ENCODE data around the gene SPNS2. TPM values are rescaled to one million over a fixed set of nuclear protein-coding genes. Genes with fewer than 3 reads are reported as not detected.

The SPNS2 gene
- total and polyA plus RNA-seq, 2 experiments from 2014 or later = 1.7 to 2.3 TPM

DNA sequence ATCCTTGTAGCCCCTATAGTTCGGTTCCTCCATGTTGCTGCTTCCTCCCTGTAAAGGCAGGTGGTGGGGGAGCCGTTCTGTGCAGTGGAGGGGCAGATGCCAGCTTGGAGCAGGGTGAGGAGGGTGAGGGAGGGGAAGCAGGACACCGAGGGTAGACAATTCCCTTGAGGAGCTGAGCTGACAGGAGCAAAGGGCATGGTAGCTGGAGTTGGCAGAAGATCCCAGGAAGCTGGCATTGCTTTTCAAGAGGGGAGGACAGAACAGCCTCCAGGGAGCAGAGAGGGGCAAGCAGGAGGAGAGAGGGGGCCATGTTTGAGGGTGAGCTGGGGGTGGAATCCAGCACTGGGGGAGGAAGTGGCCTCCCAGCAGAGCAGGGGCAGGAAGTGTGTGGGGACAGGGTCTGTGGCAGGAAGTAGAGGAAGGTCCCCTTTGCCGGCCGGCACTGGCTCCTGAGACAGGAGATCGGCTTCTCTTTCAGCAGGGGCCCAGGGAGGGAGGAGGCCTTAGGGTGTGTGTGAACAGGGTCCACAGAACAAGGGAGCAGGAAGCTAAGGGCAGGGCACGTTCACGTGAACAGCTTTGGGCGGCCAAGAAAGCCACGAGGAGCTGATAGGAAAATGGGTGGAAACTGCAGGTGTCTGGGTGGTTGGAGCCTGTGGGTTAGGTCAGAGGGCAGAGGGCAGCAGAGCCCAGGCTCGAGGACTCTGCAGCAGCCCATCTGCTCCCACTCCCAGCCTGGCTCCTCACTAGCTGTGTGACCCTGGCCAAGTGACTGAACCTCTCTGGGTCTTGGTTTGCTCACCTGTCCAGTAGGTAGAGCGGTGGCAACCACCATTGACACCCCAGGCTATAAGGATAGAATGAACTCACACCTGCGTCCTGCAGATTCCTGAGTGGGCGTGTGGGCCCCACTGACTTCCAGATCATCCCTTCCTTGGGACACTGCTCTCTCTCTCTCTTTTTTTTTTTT is 17.5 kb upstream of the SPNS2 start:
- Histone ChIP-seq H2AFZ (peak overlapping the region; percentile 66; the same call in 1 of the 2 replicates), H3K27me3 (ENCODE audit: insufficient read depth) (no peaks in the 10 kb centered on the region), H3F3A (replicated peaks; ENCODE audit: low read depth) (no peaks in the 10 kb centered on the region), H3K36me3 (ENCODE audit: insufficient read depth) (no peaks in the 10 kb centered on the region), H3K79me2 (replicated peaks; ENCODE audit: insufficient read depth) (no peaks in the 10 kb centered on the region), H3K4me3 (no peak overlapping the region), H3K27ac (ENCODE audit: low read depth) (no peak overlapping the region), H3K9me2 (ENCODE audit: insufficient read depth) (no peaks in the 10 kb centered on the region), H3K4me2 (no peak overlapping the region), H3K4me1 (ENCODE audit: insufficient read depth) (no peaks in the 10 kb centered on the region), H4K20me1 (replicated peaks; ENCODE audit: insufficient read depth) (no peaks in the 10 kb centered on the region)
- Mint-ChIP-seq H3K4me3 (no peak overlapping the region), H3K4me1 (peaks cover 11% of the 10 kb centered on the region), H3K9me3 (no peaks in the 10 kb centered on the region), H3K27me3 (ENCODE audit: insufficient read depth, low read depth, poor library complexity) (peaks cover 19% of the 10 kb centered on the region), H3K36me3 (ENCODE audit: low read depth) (no peaks in the 10 kb centered on the region), H3K27ac (no peak overlapping the region)
- TF ChIP-seq, protein P1, sequence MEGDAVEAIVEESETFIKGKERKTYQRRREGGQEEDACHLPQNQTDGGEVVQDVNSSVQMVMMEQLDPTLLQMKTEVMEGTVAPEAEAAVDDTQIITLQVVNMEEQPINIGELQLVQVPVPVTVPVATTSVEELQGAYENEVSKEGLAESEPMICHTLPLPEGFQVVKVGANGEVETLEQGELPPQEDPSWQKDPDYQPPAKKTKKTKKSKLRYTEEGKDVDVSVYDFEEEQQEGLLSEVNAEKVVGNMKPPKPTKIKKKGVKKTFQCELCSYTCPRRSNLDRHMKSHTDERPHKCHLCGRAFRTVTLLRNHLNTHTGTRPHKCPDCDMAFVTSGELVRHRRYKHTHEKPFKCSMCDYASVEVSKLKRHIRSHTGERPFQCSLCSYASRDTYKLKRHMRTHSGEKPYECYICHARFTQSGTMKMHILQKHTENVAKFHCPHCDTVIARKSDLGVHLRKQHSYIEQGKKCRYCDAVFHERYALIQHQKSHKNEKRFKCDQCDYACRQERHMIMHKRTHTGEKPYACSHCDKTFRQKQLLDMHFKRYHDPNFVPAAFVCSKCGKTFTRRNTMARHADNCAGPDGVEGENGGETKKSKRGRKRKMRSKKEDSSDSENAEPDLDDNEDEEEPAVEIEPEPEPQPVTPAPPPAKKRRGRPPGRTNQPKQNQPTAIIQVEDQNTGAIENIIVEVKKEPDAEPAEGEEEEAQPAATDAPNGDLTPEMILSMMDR (conservative IDR thresholded peaks at IDR 0.05; ENCODE audit: low read depth in 2 of 2) = no peak
- TF ChIP-seq NANOG (IDR thresholded peaks at IDR 0.05; ENCODE audit: borderline replicate concordance) (no peak), POLR2AphosphoS5 (IDR thresholded peaks at IDR 0.05; ENCODE audit: low read depth) (no peak), ZNF114 (CRISPR knock-in tag; IDR thresholded peaks at IDR 0.05) (no peak), JUNB (IDR thresholded peaks at IDR 0.05; ENCODE audit: unreplicated experiment) (no peak), EZH2 (IDR thresholded peaks at IDR 0.05; ENCODE audit: low read depth, unreplicated experiment) (no peak), ZNF331 (CRISPR knock-in tag; IDR thresholded peaks at IDR 0.05; ENCODE audit: low read depth) (no peak), CREB1 (CRISPR knock-in tag; IDR thresholded peaks at IDR 0.05; ENCODE audit: low read depth) (no peak), EZH2phosphoT487 (IDR thresholded peaks at IDR 0.05; ENCODE audit: unreplicated experiment) (no peak), STAT1 (IDR thresholded peaks at IDR 0.05; ENCODE audit: unreplicated experiment) (no peak)
- TF ChIP-seq, protein P2, sequence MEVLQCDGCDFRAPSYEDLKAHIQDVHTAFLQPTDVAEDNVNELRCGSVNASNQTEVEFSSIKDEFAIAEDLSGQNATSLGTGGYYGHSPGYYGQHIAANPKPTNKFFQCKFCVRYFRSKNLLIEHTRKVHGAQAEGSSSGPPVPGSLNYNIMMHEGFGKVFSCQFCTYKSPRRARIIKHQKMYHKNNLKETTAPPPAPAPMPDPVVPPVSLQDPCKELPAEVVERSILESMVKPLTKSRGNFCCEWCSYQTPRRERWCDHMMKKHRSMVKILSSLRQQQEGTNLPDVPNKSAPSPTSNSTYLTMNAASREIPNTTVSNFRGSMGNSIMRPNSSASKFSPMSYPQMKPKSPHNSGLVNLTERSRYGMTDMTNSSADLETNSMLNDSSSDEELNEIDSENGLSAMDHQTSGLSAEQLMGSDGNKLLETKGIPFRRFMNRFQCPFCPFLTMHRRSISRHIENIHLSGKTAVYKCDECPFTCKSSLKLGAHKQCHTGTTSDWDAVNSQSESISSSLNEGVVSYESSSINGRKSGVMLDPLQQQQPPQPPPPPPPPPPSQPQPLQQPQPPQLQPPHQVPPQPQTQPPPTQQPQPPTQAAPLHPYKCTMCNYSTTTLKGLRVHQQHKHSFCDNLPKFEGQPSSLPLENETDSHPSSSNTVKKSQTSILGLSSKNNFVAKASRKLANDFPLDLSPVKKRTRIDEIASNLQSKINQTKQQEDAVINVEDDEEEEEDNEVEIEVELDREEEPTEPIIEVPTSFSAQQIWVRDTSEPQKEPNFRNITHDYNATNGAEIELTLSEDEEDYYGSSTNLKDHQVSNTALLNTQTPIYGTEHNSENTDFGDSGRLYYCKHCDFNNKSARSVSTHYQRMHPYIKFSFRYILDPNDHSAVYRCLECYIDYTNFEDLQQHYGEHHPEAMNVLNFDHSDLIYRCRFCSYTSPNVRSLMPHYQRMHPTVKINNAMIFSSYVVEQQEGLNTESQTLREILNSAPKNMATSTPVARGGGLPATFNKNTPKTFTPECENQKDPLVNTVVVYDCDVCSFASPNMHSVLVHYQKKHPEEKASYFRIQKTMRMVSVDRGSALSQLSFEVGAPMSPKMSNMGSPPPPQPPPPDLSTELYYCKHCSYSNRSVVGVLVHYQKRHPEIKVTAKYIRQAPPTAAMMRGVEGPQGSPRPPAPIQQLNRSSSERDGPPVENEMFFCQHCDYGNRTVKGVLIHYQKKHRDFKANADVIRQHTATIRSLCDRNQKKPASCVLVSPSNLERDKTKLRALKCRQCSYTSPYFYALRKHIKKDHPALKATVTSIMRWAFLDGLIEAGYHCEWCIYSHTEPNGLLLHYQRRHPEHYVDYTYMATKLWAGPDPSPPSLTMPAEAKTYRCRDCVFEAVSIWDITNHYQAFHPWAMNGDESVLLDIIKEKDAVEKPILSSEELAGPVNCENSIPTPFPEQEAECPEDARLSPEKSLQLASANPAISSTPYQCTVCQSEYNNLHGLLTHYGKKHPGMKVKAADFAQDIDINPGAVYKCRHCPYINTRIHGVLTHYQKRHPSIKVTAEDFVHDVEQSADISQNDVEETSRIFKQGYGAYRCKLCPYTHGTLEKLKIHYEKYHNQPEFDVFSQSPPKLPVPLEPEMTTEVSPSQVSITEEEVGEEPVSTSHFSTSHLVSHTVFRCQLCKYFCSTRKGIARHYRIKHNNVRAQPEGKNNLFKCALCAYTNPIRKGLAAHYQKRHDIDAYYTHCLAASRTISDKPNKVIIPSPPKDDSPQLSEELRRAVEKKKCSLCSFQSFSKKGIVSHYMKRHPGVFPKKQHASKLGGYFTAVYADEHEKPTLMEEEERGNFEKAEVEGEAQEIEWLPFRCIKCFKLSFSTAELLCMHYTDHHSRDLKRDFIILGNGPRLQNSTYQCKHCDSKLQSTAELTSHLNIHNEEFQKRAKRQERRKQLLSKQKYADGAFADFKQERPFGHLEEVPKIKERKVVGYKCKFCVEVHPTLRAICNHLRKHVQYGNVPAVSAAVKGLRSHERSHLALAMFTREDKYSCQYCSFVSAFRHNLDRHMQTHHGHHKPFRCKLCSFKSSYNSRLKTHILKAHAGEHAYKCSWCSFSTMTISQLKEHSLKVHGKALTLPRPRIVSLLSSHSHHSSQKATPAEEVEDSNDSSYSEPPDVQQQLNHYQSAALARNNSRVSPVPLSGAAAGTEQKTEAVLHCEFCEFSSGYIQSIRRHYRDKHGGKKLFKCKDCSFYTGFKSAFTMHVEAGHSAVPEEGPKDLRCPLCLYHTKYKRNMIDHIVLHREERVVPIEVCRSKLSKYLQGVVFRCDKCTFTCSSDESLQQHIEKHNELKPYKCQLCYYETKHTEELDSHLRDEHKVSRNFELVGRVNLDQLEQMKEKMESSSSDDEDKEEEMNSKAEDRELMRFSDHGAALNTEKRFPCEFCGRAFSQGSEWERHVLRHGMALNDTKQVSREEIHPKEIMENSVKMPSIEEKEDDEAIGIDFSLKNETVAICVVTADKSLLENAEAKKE (CRISPR knock-in tag; IDR thresholded peaks at IDR 0.05) = no peak
- TF ChIP-seq, protein P3, sequence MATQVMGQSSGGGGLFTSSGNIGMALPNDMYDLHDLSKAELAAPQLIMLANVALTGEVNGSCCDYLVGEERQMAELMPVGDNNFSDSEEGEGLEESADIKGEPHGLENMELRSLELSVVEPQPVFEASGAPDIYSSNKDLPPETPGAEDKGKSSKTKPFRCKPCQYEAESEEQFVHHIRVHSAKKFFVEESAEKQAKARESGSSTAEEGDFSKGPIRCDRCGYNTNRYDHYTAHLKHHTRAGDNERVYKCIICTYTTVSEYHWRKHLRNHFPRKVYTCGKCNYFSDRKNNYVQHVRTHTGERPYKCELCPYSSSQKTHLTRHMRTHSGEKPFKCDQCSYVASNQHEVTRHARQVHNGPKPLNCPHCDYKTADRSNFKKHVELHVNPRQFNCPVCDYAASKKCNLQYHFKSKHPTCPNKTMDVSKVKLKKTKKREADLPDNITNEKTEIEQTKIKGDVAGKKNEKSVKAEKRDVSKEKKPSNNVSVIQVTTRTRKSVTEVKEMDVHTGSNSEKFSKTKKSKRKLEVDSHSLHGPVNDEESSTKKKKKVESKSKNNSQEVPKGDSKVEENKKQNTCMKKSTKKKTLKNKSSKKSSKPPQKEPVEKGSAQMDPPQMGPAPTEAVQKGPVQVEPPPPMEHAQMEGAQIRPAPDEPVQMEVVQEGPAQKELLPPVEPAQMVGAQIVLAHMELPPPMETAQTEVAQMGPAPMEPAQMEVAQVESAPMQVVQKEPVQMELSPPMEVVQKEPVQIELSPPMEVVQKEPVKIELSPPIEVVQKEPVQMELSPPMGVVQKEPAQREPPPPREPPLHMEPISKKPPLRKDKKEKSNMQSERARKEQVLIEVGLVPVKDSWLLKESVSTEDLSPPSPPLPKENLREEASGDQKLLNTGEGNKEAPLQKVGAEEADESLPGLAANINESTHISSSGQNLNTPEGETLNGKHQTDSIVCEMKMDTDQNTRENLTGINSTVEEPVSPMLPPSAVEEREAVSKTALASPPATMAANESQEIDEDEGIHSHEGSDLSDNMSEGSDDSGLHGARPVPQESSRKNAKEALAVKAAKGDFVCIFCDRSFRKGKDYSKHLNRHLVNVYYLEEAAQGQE (IDR thresholded peaks at IDR 0.05; ENCODE audit: unreplicated experiment) = no peak
- TF ChIP-seq, protein P4, sequence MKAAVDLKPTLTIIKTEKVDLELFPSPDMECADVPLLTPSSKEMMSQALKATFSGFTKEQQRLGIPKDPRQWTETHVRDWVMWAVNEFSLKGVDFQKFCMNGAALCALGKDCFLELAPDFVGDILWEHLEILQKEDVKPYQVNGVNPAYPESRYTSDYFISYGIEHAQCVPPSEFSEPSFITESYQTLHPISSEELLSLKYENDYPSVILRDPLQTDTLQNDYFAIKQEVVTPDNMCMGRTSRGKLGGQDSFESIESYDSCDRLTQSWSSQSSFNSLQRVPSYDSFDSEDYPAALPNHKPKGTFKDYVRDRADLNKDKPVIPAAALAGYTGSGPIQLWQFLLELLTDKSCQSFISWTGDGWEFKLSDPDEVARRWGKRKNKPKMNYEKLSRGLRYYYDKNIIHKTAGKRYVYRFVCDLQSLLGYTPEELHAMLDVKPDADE (IDR thresholded peaks at IDR 0.05) = no peak
- DNase-seq (ENCODE audit: low spot score) (no peak), ATAC-seq (no peak)

All from GM23338 (cell line).